ENCODE results near the gene ATF4. TPM values are rescaled to one million over a fixed set of nuclear protein-coding genes. Genes with fewer than 3 reads are reported as not detected.
A peak's percentile ranks its signal among the peaks of the same experiment; 100 is the strongest.

ATF4 gene
- total and polyA plus RNA-seq, 3 donors from 2014 or later: 192 to 228 (median 227) TPM

DNA sequence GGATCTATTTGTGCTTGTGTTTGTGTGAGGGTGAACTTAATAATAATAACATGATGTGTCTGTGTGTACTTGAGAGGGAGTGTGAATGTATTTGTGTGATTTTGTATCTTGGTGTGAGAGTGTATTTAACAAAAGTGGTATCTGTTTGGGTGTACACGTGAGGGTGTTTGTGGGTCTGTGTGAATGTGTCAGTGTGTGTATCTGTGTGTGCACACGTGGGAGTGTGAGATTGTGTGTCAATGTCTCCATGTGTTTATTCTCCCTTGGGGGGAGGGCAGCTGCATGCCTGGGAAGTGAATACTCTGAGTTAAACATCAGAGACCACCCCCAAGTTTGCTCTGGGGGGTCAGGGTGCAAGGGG is 27.2 kb downstream of the ATF4 start:
- no peaks in the 10 kb centered on the region for H3K27me3 ChIP-seq
- no peak overlapping the region for H3K4me3 ChIP-seq
- H3K4me1 ChIP-seq: no peaks in the 10 kb centered on the region
- intact Hi-C loops (cut with DNase I; ENCODE audit: low total_unique reads): no loop called here
- TF ChIP-seq POLR2A (IDR thresholded peaks at IDR 0.05): no peak
- TF ChIP-seq, protein P1, sequence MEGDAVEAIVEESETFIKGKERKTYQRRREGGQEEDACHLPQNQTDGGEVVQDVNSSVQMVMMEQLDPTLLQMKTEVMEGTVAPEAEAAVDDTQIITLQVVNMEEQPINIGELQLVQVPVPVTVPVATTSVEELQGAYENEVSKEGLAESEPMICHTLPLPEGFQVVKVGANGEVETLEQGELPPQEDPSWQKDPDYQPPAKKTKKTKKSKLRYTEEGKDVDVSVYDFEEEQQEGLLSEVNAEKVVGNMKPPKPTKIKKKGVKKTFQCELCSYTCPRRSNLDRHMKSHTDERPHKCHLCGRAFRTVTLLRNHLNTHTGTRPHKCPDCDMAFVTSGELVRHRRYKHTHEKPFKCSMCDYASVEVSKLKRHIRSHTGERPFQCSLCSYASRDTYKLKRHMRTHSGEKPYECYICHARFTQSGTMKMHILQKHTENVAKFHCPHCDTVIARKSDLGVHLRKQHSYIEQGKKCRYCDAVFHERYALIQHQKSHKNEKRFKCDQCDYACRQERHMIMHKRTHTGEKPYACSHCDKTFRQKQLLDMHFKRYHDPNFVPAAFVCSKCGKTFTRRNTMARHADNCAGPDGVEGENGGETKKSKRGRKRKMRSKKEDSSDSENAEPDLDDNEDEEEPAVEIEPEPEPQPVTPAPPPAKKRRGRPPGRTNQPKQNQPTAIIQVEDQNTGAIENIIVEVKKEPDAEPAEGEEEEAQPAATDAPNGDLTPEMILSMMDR (IDR thresholded peaks at IDR 0.05): no peak
- DNase-seq: no peak
- no peaks in the 10 kb centered on the region for H3K9me3 ChIP-seq
- 48 to 52% methylated on average over 2 of the region's 2 CpGs for WGBS, 2 donors
- no peak overlapping the region for H3K27ac ChIP-seq
- no peaks in the 10 kb centered on the region for H3K36me3 ChIP-seq (ENCODE audit: low read depth, missing control alignments)

DNA sequence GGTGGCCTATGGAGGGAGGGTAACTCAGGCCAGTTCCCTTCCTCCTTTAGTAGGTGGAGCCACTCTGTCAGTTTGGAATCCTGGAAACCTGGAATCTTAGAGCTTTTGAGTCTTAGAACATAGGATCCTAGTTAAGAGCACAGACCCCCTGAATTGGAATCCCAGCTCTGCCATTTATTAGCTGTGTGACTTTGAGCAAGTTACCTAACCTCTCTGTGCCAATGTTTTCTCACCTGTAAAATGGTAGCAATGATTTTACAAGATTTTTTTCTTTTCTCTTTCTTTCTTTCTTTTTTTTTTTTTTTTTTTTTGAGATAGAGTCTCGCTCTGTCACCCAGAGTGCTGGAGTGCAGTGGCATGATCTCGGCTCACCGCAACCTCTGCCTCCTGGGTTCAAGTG is 33.1 kb downstream of the ATF4 start:
- Histone ChIP-seq H3K4me3 (no peak overlapping the region), H3K27ac (no peak overlapping the region), H3K9me3 (no peaks in the 10 kb centered on the region), H3K4me1 (no peaks in the 10 kb centered on the region), H3K27me3 (no peaks in the 10 kb centered on the region), H3K36me3 (ENCODE audit: low read depth, missing control alignments) (no peaks in the 10 kb centered on the region)
- no peak for DNase-seq
- TF ChIP-seq POLR2A (IDR thresholded peaks at IDR 0.05): no peak
- TF ChIP-seq, protein P1 (IDR thresholded peaks at IDR 0.05): no peak
- intact Hi-C loops (cut with DNase I; ENCODE audit: low total_unique reads): no loop called here
- 82 to 94% methylated on average over 3 of the region's 3 CpGs for WGBS, 2 donors

DNA sequence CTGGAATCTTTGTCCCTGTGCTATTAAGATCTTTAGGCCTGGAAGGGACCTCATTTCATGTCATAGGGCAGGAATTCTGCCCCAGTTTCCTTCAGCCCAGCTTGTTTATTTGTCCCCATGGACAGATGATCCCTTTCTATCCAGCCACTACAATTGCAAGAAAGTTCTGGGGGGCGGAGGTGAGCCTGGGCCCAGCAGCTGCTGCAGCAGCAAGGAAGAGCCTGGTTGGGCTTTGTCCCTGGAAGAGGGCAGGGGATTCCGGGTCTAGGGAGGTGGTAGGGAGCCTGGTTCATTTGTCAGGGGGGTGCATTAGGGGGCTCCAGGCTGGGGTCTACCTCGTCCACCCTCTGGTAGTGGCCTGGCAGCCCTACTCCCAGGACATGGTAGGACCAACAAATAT is 33.8 kb downstream of the ATF4 start:
- WGBS, 2 donors: 75 to 86% methylated on average over 3 of the region's 3 CpGs
- Histone ChIP-seq H3K4me1 (no peaks in the 10 kb centered on the region), H3K27ac (no peak overlapping the region), H3K9me3 (no peaks in the 10 kb centered on the region), H3K36me3 (ENCODE audit: low read depth, missing control alignments) (no peaks in the 10 kb centered on the region), H3K4me3 (no peak overlapping the region), H3K27me3 (no peaks in the 10 kb centered on the region)
- no peak for DNase-seq
- TF ChIP-seq POLR2A (IDR thresholded peaks at IDR 0.05): no peak
- TF ChIP-seq, protein P1 (IDR thresholded peaks at IDR 0.05): no peak
- intact Hi-C loops (cut with DNase I; ENCODE audit: low total_unique reads): no loop called here

DNA sequence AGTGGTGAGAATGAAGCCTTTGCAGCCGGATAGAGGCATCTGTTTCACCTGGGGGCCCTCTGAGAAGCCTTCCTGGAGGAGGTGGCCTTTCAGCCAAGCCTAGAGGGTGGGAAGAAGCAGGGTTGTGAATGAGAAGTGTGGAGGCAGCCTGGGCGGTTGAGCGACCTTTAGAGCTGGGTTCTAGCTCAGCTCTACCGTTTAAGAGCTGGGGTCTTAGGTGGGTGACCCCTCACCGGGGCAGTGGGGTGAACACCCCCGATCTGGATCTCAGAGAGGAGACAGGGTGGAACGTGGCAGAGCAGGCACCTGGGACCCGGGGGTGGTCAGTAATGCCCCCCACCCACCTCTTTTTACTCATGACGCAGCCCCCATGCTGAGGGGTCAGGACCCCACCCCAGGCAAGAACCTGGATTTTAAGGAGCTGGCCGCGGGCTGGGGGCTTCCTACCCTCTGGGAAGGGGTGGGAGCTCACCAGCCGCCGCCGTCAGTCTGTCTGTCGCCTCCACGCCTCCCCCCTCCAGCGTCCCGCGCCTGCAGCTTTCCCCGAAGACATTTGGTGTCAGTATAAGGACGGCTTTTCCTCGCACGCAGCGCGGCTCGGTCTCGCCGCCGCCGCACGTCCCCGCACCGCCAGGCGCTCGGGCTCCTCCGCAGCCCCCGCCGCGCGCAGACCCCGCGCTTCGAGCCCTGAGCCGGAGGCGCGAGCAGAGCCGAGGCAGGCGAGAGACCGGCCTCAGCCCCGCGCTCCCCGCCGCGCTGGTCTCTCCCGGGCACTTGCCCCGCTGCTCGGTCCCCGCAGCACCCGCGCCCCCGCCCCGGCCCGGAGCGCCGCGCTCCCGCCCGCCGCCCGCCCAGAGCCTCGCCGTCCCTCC is 36.8 kb downstream of the ATF4 start:
- Histone ChIP-seq H3K27ac (no peak overlapping the region), H3K4me3 (peak overlapping the region in 1 of 2 donors; percentile 23)

More for the DNA sequence above, 36.8 kb downstream of the ATF4 start:
- DNase-seq: peak; percentile 55
- WGBS, 2 donors: 5 to 37% methylated on average over 8 to 57 of the region's 72 CpGs
- TF ChIP-seq, protein P1 (IDR thresholded peaks at IDR 0.05): peak in 1 of 3 experiments; percentile 12
- TF ChIP-seq POLR2A (IDR thresholded peaks at IDR 0.05): no peak
- Histone ChIP-seq H3K9me3 (no peaks in the 10 kb centered on the region), H3K36me3 (ENCODE audit: low read depth, missing control alignments) (no peaks in the 10 kb centered on the region), H3K27me3 (no peaks in the 10 kb centered on the region), H3K4me1 (peaks cover 3% of the 10 kb centered on the region)
- intact Hi-C loops (cut with DNase I; ENCODE audit: low total_unique reads): no loop called here

All from testis (tissue), 3 donors.